ENCODE results near the gene TPK1. TPM values are rescaled to one million over a fixed set of nuclear protein-coding genes. Genes with fewer than 3 reads are reported as not detected.
A peak's percentile ranks its signal among the peaks of the same experiment; 100 is the strongest.

TPK1 gene
- polyA plus RNA-seq (2013, experiment 1 of 2) = 1.3 TPM
- 1.4 TPM for polyA plus RNA-seq (2013, experiment 2 of 2)

DNA sequence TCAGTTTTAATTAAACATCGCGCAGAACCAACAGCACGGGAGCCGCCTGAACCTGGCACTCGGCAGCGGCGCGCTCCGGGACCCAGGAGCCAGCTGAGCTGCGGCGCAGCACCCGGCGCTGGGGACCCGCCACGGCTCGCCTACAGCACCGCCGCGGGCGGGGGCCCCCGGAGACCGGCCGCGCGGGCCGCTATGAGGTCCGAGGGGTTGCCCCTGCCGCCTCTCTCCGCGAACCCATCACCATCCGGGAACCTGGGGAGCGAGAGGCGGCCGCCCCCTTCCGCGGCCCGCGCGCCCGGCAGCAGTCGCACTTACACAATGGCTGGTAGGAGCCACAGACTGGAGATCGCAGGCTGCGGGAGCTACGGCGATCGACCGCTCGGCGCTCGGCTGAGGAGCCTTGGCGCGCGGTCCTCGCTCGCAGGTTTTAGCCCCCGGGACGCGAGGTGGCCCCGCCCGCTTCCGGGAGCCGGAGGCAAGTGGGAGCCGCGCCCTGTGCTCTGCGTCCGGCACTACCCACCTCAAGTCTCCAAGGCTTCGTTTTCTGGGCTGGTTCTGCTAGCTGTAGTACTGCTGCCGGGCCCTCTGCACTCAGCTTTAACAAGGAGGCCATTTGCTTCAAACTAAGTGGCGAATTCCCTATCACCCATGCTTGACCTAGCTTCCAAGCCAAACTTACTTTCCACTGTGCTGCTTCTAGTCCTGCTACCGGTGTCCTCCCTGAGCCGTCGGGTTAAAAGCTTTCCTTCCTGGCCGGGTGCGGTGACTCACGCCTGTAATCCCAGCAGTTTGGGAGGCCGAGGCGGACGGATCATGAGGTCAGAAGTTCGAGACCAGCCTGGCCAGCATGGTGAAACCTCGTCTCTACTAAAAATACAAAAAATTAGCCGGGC, at the start of gene TPK1:
TPK1 (minus strand) TSS at position 402 of the 893 bp plus-strand sequence. CDS start 451 bp downstream, outside the sequence.
- Histone ChIP-seq H3K4me2 (ENCODE audit: low read length, poor library complexity, severe bottlenecking) (peak within 1 kb of the TSS; percentile 60), H3K4me3 (ENCODE audit: insufficient read depth in 1 of 2, low read depth in 1 of 2, low read length in 2 of 2) (peak within 1 kb of the TSS; percentile 61 to 91), H2BK120ac (ENCODE audit: low read depth, low read length) (no peak within 1 kb of the TSS), H3K4ac (ENCODE audit: low read depth in 1 of 2, low read length in 2 of 2) (peak within 1 kb of the TSS in 1 of 2 experiments; percentile 77), H3K27ac (ENCODE audit: low read length, poor library complexity, severe bottlenecking) (peak within 1 kb of the TSS; percentile 95), H3K18ac (ENCODE audit: low read depth in 1 of 2, low read length in 2 of 2) (peak within 1 kb of the TSS; percentile 50 to 95), H2BK15ac (ENCODE audit: low read depth, poor library complexity, severe bottlenecking) (peak within 1 kb of the TSS; percentile 34), H3K14ac (ENCODE audit: low read length in 2 of 2) (peak within 1 kb of the TSS in 1 of 2 experiments; percentile 72), H2AK5ac (ENCODE audit: low read length, severe bottlenecking) (no peak within 1 kb of the TSS), H3K79me1 (replicated peaks; ENCODE audit: low read length, poor library complexity, severe bottlenecking) (peaks cover 6% of the 10 kb centered on the region), H2AFZ (ENCODE audit: low read depth, low read length) (peak within 1 kb of the TSS; percentile 96), H3K4me1 (ENCODE audit: control insufficient read depth, insufficient read depth, low read depth, low read length) (peaks cover 3% of the 10 kb centered on the region), H3K9ac (ENCODE audit: low read length) (peak within 1 kb of the TSS; percentile 92), H3K23ac (ENCODE audit: low read length in 2 of 2) (peak within 1 kb of the TSS in 1 of 2 experiments; percentile 93), H2BK5ac (ENCODE audit: low read depth, low read length, poor library complexity, severe bottlenecking) (no peak within 1 kb of the TSS), H3K36me3 (ENCODE audit: control insufficient read depth in 1 of 2, insufficient read depth in 2 of 2, low read depth in 1 of 2, low read length in 2 of 2) (no peaks in the 10 kb centered on the region), H4K91ac (ENCODE audit: low read length) (peak within 1 kb of the TSS; percentile 65), H2BK12ac (ENCODE audit: low read length in 2 of 2) (peak within 1 kb of the TSS in 1 of 2 experiments; percentile 83), H4K8ac (ENCODE audit: low read length) (peak within 1 kb of the TSS; percentile 99), H3K27me3 (ENCODE audit: control insufficient read depth in 1 of 2, insufficient read depth in 1 of 2, low read length in 2 of 2) (no peaks in the 10 kb centered on the region), H3K9me3 (ENCODE audit: control insufficient read depth, low read length) (no peaks in the 10 kb centered on the region)
- peak; percentile 91 for DNase-seq
- WGBS = 10% methylated on average over 78 of the region's 81 CpGs

GRCh38 chr7:144885478-144885877, 49.6 kb upstream of the TPK1 start:
- H2AK5ac ChIP-seq (ENCODE audit: low read length, severe bottlenecking) = no peak overlapping the region
- H3K27ac ChIP-seq (ENCODE audit: low read length, poor library complexity, severe bottlenecking) = no peak overlapping the region
- no peak overlapping the region for H3K4me3 ChIP-seq (ENCODE audit: insufficient read depth in 1 of 2, low read depth in 1 of 2, low read length in 2 of 2)
- H2BK15ac ChIP-seq (ENCODE audit: low read depth, poor library complexity, severe bottlenecking) = no peak overlapping the region
- no peaks in the 10 kb centered on the region for H3K36me3 ChIP-seq (ENCODE audit: control insufficient read depth in 1 of 2, insufficient read depth in 2 of 2, low read depth in 1 of 2, low read length in 2 of 2)
- H3K18ac ChIP-seq (ENCODE audit: low read depth in 1 of 2, low read length in 2 of 2) = no peak overlapping the region
- H2BK5ac ChIP-seq (ENCODE audit: low read depth, low read length, poor library complexity, severe bottlenecking) = no peak overlapping the region
- no peak for DNase-seq
- H4K8ac ChIP-seq (ENCODE audit: low read length) = no peak overlapping the region
- no peak overlapping the region for H4K91ac ChIP-seq (ENCODE audit: low read length)
- H3K9me3 ChIP-seq (ENCODE audit: control insufficient read depth, low read length) = no peaks in the 10 kb centered on the region
- no peak overlapping the region for H2BK120ac ChIP-seq (ENCODE audit: low read depth, low read length)
- H3K4ac ChIP-seq (ENCODE audit: low read depth in 1 of 2, low read length in 2 of 2) = no peak overlapping the region
- no peak overlapping the region for H3K14ac ChIP-seq (ENCODE audit: low read length in 2 of 2)
- H3K27me3 ChIP-seq (ENCODE audit: control insufficient read depth in 1 of 2, insufficient read depth in 1 of 2, low read length in 2 of 2) = no peaks in the 10 kb centered on the region
- 79% methylated on average over 6 of the region's 6 CpGs for WGBS
- H3K79me1 ChIP-seq (replicated peaks; ENCODE audit: low read length, poor library complexity, severe bottlenecking) = no peaks in the 10 kb centered on the region
- no peak overlapping the region for H3K4me2 ChIP-seq (ENCODE audit: low read length, poor library complexity, severe bottlenecking)
- no peak overlapping the region for H3K23ac ChIP-seq (ENCODE audit: low read length in 2 of 2)
- no peak overlapping the region for H3K9ac ChIP-seq (ENCODE audit: low read length)
- H2BK12ac ChIP-seq (ENCODE audit: low read length in 2 of 2) = no peak overlapping the region
- H2AFZ ChIP-seq (ENCODE audit: low read depth, low read length) = no peak overlapping the region
- no peaks in the 10 kb centered on the region for H3K4me1 ChIP-seq (ENCODE audit: control insufficient read depth, insufficient read depth, low read depth, low read length)

DNA sequence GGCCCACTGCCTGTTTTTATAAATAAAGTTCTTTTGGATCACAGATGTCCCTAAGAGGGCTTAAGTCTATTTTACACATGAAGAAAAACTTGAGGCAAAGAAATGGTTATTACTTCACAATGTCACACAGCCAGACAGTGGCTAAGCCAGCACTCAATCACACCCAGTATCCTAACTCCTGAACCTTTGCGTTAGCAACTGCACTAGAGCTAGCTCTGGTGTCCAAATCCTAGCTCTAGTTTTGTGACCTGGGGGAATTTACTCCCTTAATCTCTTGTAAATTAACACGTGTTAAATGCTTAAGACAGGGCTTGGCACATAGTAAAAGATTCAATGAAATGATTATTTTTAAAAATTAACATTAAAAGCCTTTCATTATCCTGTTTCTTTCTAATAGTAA, 49.0 kb upstream of the TPK1 start:
- Histone ChIP-seq H3K4me2 (ENCODE audit: low read length, poor library complexity, severe bottlenecking) (no peak overlapping the region), H3K23ac (ENCODE audit: low read length in 2 of 2) (no peak overlapping the region), H2AFZ (ENCODE audit: low read depth, low read length) (no peak overlapping the region), H3K27ac (ENCODE audit: low read length, poor library complexity, severe bottlenecking) (no peak overlapping the region), H3K4me3 (ENCODE audit: insufficient read depth in 1 of 2, low read depth in 1 of 2, low read length in 2 of 2) (no peak overlapping the region), H4K8ac (ENCODE audit: low read length) (no peak overlapping the region), H2BK5ac (ENCODE audit: low read depth, low read length, poor library complexity, severe bottlenecking) (no peak overlapping the region), H2BK15ac (ENCODE audit: low read depth, poor library complexity, severe bottlenecking) (no peak overlapping the region), H3K9me3 (ENCODE audit: control insufficient read depth, low read length) (no peaks in the 10 kb centered on the region), H2BK12ac (ENCODE audit: low read length in 2 of 2) (no peak overlapping the region), H3K36me3 (ENCODE audit: control insufficient read depth in 1 of 2, insufficient read depth in 2 of 2, low read depth in 1 of 2, low read length in 2 of 2) (no peaks in the 10 kb centered on the region), H2BK120ac (ENCODE audit: low read depth, low read length) (no peak overlapping the region), H3K79me1 (replicated peaks; ENCODE audit: low read length, poor library complexity, severe bottlenecking) (no peaks in the 10 kb centered on the region), H3K4me1 (ENCODE audit: control insufficient read depth, insufficient read depth, low read depth, low read length) (no peaks in the 10 kb centered on the region), H3K18ac (ENCODE audit: low read depth in 1 of 2, low read length in 2 of 2) (no peak overlapping the region), H4K91ac (ENCODE audit: low read length) (no peak overlapping the region), H3K27me3 (ENCODE audit: control insufficient read depth in 1 of 2, insufficient read depth in 1 of 2, low read length in 2 of 2) (no peaks in the 10 kb centered on the region), H3K14ac (ENCODE audit: low read length in 2 of 2) (no peak overlapping the region), H3K4ac (ENCODE audit: low read depth in 1 of 2, low read length in 2 of 2) (no peak overlapping the region), H3K9ac (ENCODE audit: low read length) (no peak overlapping the region), H2AK5ac (ENCODE audit: low read length, severe bottlenecking) (no peak overlapping the region)
- no peak for DNase-seq
- 55% methylated on average over 1 of the region's 2 CpGs for WGBS

GRCh38 chr7:144873316-144873845, 37.5 kb upstream of the TPK1 start:
- Histone ChIP-seq H3K36me3 (ENCODE audit: control insufficient read depth in 1 of 2, insufficient read depth in 2 of 2, low read depth in 1 of 2, low read length in 2 of 2) (no peaks in the 10 kb centered on the region), H3K4ac (ENCODE audit: low read depth in 1 of 2, low read length in 2 of 2) (no peak overlapping the region), H3K23ac (ENCODE audit: low read length in 2 of 2) (no peak overlapping the region), H2BK12ac (ENCODE audit: low read length in 2 of 2) (no peak overlapping the region), H4K91ac (ENCODE audit: low read length) (no peak overlapping the region), H3K9me3 (ENCODE audit: control insufficient read depth, low read length) (no peaks in the 10 kb centered on the region), H3K18ac (ENCODE audit: low read depth in 1 of 2, low read length in 2 of 2) (no peak overlapping the region), H2AK5ac (ENCODE audit: low read length, severe bottlenecking) (no peak overlapping the region), H3K4me1 (ENCODE audit: control insufficient read depth, insufficient read depth, low read depth, low read length) (no peaks in the 10 kb centered on the region), H3K79me1 (replicated peaks; ENCODE audit: low read length, poor library complexity, severe bottlenecking) (no peaks in the 10 kb centered on the region), H3K27me3 (ENCODE audit: control insufficient read depth in 1 of 2, insufficient read depth in 1 of 2, low read length in 2 of 2) (no peaks in the 10 kb centered on the region), H3K27ac (ENCODE audit: low read length, poor library complexity, severe bottlenecking) (no peak overlapping the region), H2BK15ac (ENCODE audit: low read depth, poor library complexity, severe bottlenecking) (no peak overlapping the region), H2BK120ac (ENCODE audit: low read depth, low read length) (no peak overlapping the region), H2AFZ (ENCODE audit: low read depth, low read length) (no peak overlapping the region), H3K4me2 (ENCODE audit: low read length, poor library complexity, severe bottlenecking) (no peak overlapping the region), H2BK5ac (ENCODE audit: low read depth, low read length, poor library complexity, severe bottlenecking) (no peak overlapping the region), H3K4me3 (ENCODE audit: insufficient read depth in 1 of 2, low read depth in 1 of 2, low read length in 2 of 2) (no peak overlapping the region), H3K14ac (ENCODE audit: low read length in 2 of 2) (no peak overlapping the region), H3K9ac (ENCODE audit: low read length) (no peak overlapping the region), H4K8ac (ENCODE audit: low read length) (no peak overlapping the region)
- WGBS = 69% methylated on average over 7 of the region's 13 CpGs
- DNase-seq = no peak

All from mesenchymal stem cell (in vitro differentiated cells and primary cell).